ENCODE data around the gene TEX29.

TEX29 gene

GRCh38 chr13:111313911-111314425 lies 6.5 kb upstream of the TEX29 start:
- Histone ChIP-seq H3K4me2 (ENCODE audit: low read depth, low read length, poor library complexity, severe bottlenecking) (no peak overlapping the region), H3K79me2 (ENCODE audit: insufficient read depth, low read length) (no peaks in the 10 kb centered on the region), H3K36me3 (ENCODE audit: insufficient read depth, low read length) (no peaks in the 10 kb centered on the region; the same call in 1 of the 2 replicates), H2AFZ (ENCODE audit: low read length) (no peak overlapping the region), H3K4me1 (ENCODE audit: insufficient read depth, low read length, poor library complexity, severe bottlenecking) (no peaks in the 10 kb centered on the region), H3K9me2 (replicated peaks; ENCODE audit: low read depth, low read length) (no peaks in the 10 kb centered on the region), H3K27me3 (ENCODE audit: insufficient read depth, low read length, poor library complexity, severe bottlenecking) (no peaks in the 10 kb centered on the region), H4K20me1 (ENCODE audit: insufficient read depth, low read length, poor library complexity, severe bottlenecking) (no peaks in the 10 kb centered on the region), H3K9me3 (ENCODE audit: insufficient read depth, low read depth, low read length) (no peaks in the 10 kb centered on the region), H3K4me3 (ENCODE audit: low read length, poor library complexity, severe bottlenecking) (no peak overlapping the region), H3K9ac (ENCODE audit: low read depth, low read length, poor library complexity, severe bottlenecking) (no peak overlapping the region), H3F3A (ENCODE audit: low read depth) (no peaks in the 10 kb centered on the region)
- TF ChIP-seq EZH2phosphoT487 (IDR thresholded peaks at IDR 0.05; ENCODE audit: borderline replicate concordance) (no peak), CTCF (conservative IDR thresholded peaks at IDR 0.05; ENCODE audit: low read length) (no peak)

- Histone ChIP-seq H3K4me1 (ENCODE audit: insufficient read depth, low read length, poor library complexity, severe bottlenecking) (no peaks in the 10 kb centered on the region), H3K4me2 (ENCODE audit: low read depth, low read length, poor library complexity, severe bottlenecking) (no peak overlapping the region), H3K79me2 (ENCODE audit: insufficient read depth, low read length) (no peaks in the 10 kb centered on the region), H3K9me3 (ENCODE audit: insufficient read depth, low read depth, low read length) (no peaks in the 10 kb centered on the region), H2AFZ (ENCODE audit: low read length) (no peak overlapping the region), H3K27me3 (ENCODE audit: insufficient read depth, low read length, poor library complexity, severe bottlenecking) (no peaks in the 10 kb centered on the region), H3K36me3 (ENCODE audit: insufficient read depth, low read length) (no peaks in the 10 kb centered on the region), H3K4me3 (ENCODE audit: low read length, poor library complexity, severe bottlenecking) (no peak overlapping the region), H3K9me2 (replicated peaks; ENCODE audit: low read depth, low read length) (no peaks in the 10 kb centered on the region), H3K9ac (ENCODE audit: low read depth, low read length, poor library complexity, severe bottlenecking) (no peak overlapping the region), H3F3A (ENCODE audit: low read depth) (no peaks in the 10 kb centered on the region), H4K20me1 (ENCODE audit: insufficient read depth, low read length, poor library complexity, severe bottlenecking) (no peaks in the 10 kb centered on the region)
- TF ChIP-seq EZH2phosphoT487 (IDR thresholded peaks at IDR 0.05; ENCODE audit: borderline replicate concordance) (no peak), CTCF (conservative IDR thresholded peaks at IDR 0.05; ENCODE audit: low read length) (no peak)
These were observed 5.6 kb upstream of the TEX29 start for GRCh38 chr13:111314852-111315251.

GRCh38 chr13:111315347-111315995 lies 5.0 kb upstream of the TEX29 start:
- TF ChIP-seq CTCF (conservative IDR thresholded peaks at IDR 0.05; ENCODE audit: low read length) (no peak), EZH2phosphoT487 (IDR thresholded peaks at IDR 0.05; ENCODE audit: borderline replicate concordance) (no peak)
- H3K27me3 ChIP-seq (ENCODE audit: insufficient read depth, low read length, poor library complexity, severe bottlenecking): no peaks in the 10 kb centered on the region
- no peaks in the 10 kb centered on the region for H3K79me2 ChIP-seq (ENCODE audit: insufficient read depth, low read length)
- no peaks in the 10 kb centered on the region for H3K36me3 ChIP-seq (ENCODE audit: insufficient read depth, low read length)
- H3K4me3 ChIP-seq (ENCODE audit: low read length, poor library complexity, severe bottlenecking): no peak overlapping the region
- no peaks in the 10 kb centered on the region for H3F3A ChIP-seq (ENCODE audit: low read depth)
- H2AFZ ChIP-seq (ENCODE audit: low read length): no peak overlapping the region
- no peak overlapping the region for H3K4me2 ChIP-seq (ENCODE audit: low read depth, low read length, poor library complexity, severe bottlenecking)
- H3K4me1 ChIP-seq (ENCODE audit: insufficient read depth, low read length, poor library complexity, severe bottlenecking): no peaks in the 10 kb centered on the region
- no peak overlapping the region for H3K9ac ChIP-seq (ENCODE audit: low read depth, low read length, poor library complexity, severe bottlenecking)
- no peaks in the 10 kb centered on the region for H4K20me1 ChIP-seq (ENCODE audit: insufficient read depth, low read length, poor library complexity, severe bottlenecking)
- H3K9me2 ChIP-seq (replicated peaks; ENCODE audit: low read depth, low read length): no peaks in the 10 kb centered on the region
- H3K9me3 ChIP-seq (ENCODE audit: insufficient read depth, low read depth, low read length): no peaks in the 10 kb centered on the region
